ENCODE data around the gene KRT33B.
A peak's percentile ranks its signal among the peaks of the same experiment; 100 is the strongest.
"Not testable (repeated sequence)": the region's sequence is repeated elsewhere in the genome, so short reads cannot be mapped to it uniquely, and the experiment has no call there.

The KRT33B gene

DNA sequence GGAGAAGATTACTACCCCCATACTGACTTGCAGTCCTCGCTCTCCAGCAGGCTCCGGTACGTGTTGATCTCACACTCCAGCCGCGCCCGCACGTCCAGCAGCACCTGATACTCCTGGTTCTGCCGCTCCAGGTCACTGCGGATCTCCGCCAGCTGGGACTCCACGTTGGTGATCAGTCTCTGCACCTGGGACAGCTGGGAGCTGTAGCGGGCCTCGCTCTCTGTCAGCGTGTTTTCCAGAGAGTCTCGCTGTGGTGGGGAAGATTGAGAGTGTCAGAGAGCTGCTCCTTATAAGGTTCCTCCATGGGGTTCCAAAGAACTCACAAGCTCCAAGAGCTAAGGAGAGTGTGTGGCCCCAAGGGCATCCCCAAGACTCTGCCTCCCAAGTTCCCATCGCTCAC, 23.2 kb downstream of the KRT33B start:
- DNase-seq, result not testable (repeated sequence)

DNA sequence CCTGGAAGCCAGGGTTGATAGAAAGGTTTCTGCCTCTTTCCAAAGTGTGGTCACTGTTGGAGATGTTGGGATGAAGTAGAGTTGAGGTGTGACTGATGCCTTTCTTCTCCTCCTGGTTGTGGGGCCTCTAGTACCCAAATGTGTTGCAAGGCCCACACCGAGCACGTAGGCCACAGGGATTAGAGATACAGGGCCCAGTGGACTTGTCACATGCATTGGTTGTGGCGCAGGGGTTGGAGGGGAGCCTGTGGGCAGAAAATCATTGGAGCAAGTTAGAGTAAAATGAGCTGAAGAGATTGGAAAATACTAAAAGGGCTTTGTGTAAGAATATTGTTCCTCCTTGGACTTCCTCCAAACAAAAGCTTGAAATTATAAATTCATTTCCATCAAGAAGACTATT, 23.6 kb downstream of the KRT33B start:
- DNase-seq, result no peak

- no peak for DNase-seq
Observed at GRCh38 chr17:41343029-41343428, 26.6 kb downstream of the KRT33B start.

DNA sequence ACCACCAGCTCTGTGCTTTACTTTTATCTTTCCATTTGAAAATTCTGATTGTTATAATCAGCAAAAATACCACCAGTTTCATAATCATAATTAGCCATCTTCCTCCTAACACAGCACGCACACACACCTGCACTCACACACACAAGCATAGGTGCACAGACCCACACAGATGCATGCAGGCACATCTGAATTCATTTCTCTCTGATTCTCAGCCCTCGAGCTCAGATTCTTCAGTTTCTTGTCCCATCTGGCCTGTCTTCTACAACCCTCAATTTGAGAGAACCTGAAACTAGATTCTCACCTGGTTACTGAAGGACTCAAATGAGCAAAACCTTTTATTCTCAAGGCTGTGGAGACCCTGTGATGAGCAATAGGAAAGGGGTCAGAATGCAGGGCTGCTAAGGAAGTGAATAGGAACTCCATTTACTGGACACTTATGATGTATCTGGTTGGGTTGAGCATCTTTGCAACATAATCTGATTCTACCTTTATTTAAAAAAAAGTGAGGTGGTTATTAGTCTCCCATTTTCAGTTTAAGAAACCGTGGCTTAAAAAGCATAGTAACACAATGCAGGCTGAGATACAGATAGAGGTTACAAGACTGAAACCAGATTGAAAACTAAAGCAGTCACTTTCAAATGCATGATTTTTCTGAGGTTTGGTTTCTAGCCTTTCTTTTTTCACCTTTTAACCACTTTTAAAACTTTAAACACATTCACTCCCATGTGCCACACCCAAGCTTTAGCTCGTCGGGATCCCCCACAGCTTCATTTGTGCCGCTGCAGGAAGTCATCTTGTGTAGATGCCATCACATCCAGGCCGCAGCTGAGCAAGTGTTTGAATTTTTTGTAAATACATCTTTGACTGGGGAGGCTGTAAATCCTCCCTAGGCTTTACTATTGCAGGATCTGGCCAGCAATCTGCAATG, 28.4 kb downstream of the KRT33B start:
- DNase-seq, result no peak

- DNase-seq, result no peak
Observed at GRCh38 chr17:41340494-41340893, 29.1 kb downstream of the KRT33B start.

GRCh38 chr17:41339571-41340172, 29.9 kb downstream of the KRT33B start:
- no peak for DNase-seq

DNA sequence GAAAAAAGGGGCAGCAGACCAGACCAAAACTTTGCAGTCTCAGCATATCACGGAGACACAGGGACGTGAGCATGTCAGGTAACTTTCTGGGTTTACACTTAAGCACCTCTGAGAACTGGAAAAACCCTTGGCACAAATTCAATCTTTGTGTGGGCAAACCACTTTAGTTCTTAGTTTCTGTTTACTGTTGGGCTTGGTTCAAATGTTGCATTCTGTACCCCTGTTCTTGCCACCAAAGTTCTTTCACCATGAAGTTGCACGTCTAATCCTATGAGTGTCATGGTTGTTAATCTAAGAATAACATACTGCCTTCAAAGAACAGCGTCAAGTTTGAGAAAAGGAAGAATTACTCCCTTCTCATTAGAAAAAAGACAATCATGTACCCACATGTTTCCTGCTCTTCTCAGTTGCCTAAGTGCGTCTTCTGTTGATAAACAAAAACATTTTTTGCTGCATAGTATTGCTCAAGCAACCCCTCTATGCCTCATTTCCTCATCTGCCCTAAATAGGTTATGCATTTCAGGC, 30.6 kb downstream of the KRT33B start:
- no peak for DNase-seq

GRCh38 chr17:41335747-41336146, 33.9 kb downstream of the KRT33B start:
- no peak for DNase-seq

GRCh38 chr17:41334385-41335305, 35.0 kb downstream of the KRT33B start:
- no peak for DNase-seq

DNA sequence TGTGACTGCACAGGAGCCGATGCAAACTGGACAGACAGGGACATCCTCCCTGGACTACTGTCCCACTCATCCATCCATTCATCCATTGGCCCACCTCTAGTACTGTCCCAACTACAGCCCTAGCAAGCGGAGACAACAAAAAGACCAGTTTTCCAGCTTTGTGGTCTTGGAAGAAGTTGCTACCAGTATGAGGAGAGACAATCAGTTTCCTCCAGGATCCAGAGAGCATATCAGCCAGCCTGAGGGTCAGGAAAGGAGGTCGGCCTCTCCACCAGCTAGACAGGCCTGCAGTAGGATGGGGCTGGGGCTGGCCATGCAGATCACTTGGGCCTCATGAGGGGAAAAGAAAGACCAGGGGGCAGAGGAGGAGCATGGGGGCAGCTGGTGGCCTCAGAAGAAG, 35.8 kb downstream of the KRT33B start:
- no peak for DNase-seq

GRCh38 chr17:41333098-41333497, 36.5 kb downstream of the KRT33B start:
- DNase-seq, result no peak

- no peak for DNase-seq
Observed at GRCh38 chr17:41332239-41332638, 37.4 kb downstream of the KRT33B start.

- DNase-seq, result no peak
Observed at GRCh38 chr17:41331606-41332005, 38.0 kb downstream of the KRT33B start.

- DNase-seq, result peak; percentile 70
Observed at GRCh38 chr17:41329279-41329948, 40.2 kb downstream of the KRT33B start.

- DNase-seq, result no peak
Observed at GRCh38 chr17:41328207-41328606, 41.4 kb downstream of the KRT33B start.

DNA sequence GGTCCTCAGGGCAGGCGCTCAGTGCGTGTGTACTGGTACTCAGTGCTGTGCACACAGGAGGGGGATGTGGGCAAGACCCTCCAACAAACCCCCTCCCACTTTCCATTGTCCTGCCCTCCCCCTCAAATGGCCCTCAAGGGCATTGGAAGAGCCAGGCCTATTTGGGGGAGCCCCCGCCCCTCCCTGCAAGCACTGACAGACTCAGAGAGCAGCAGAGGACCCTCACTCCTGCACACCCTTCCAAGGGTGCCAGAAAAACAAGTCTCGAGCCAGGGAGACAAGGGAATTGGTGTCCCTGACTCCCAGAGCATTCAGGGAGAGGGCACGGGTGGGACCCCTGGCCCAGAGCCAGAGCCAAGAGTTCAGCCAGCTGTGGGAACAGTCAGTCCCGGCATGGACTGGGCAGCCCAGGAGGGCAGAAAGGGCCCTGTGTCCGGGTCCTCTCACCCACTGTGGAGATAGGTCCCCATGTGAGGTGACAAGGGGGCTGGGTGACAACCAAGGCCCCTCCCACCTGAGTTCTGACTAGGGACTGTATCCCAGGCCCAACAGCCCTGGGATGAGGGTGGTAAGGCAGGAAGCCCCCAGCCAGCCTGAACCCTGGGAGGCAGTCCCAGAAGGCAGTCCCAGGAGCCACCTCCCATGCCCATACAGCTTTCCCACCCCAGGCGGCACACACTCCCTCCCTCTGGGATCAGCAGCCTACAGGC, 42.0 kb downstream of the KRT33B start:
- no peak for DNase-seq

- no peak for DNase-seq
Observed at GRCh38 chr17:41326173-41327145, 43.2 kb downstream of the KRT33B start.

- DNase-seq, result no peak
Observed at GRCh38 chr17:41325611-41326010, 44.0 kb downstream of the KRT33B start.

DNA sequence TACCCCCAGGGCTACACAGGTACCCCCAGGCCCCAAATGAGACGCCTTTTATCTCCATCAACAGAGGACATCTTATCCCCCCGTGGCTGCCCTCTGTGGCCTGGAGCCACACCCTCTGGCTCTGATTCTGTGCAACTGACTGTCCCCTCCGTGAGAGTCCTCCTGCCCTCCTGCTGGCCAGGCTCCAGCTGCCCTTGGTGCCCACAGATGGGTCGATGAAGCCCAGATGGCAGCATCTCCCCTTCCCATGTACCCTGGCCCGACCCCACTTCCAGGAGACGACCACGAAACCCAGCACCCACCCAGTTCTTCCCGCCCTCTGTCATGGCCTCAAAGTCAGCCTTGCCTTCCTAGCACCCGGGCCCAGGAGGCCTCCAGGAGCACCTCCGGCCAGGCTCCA, 44.5 kb downstream of the KRT33B start:
- DNase-seq, result no peak
